GOT3 (cell line): ENCODE measurements around the gene CTDSPL.

Experiments used
- DNase-seq: peaks from one replicate; lab custom pipeline; 2025; ENCODE audit warnings: mixed read lengths; lab: John Stamatoyannopoulos, UW

Gene CTDSPL

DNA sequence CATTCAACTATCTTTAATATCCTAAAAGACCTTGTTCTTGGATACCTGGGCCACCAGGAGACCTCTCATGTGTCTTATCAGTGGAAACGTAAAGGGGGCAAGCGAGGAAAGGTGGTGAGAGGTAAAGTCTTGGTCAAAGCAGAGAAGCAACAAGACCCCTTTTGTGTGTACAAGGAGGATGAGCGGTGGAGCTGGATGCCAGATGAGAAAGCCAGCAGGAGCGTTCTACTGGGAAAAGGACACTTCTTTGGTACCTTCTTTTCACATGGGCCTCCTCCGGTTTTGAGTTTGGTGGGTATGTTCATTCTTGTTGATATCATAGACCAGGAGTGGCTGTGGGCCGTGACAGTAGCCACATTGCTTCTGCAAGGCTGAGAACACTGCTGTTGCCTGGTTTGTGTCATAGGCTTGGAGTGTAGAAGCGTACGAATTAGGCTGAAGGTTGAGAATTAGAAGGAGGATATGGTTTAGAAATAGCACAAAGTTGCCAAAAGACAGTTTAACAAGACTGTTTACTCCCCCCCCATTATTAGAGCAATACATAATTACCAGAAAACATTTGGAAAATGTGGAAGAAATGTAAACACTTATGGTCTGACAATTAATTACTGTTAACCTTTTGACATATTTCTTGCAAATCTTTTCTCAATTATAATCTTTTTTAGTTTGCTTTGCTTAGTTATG is 82.1 kb downstream of the CTDSPL start:
- DNase-seq, result no peak

GRCh38 chr3:37944391-37944842 is 82.7 kb downstream of the CTDSPL start:
- DNase-seq, result no peak

DNA sequence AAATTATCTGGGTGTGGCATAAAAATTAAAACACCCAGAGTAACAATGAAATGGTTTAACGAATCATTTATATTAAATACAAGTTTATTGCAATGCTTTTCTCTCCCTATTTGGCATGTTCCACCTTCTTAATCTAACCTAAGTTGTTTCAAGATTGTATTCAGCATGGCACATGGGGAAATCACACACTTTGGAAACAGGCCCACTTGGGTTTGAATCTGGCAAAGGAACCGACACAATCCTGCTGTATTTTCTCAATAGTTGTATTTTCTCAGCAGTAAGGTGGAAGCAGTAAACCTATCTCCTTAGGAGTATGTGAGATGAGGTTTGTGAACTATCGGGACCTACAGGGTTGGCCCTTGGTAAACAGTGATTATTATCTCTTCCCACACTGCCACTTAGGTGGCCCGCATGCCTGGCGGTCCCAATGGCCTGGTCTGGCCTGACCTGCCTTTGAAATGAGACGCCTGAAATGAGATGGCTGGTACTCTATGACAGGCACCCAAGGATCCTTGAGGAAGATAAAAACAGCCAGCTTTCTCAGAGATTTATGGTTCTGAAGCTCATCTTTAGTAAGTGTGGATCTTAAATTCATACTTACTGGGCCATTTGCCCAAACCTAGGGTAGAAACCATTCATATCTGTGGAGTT is 83.6 kb downstream of the CTDSPL start:
- DNase-seq, result no peak

DNA sequence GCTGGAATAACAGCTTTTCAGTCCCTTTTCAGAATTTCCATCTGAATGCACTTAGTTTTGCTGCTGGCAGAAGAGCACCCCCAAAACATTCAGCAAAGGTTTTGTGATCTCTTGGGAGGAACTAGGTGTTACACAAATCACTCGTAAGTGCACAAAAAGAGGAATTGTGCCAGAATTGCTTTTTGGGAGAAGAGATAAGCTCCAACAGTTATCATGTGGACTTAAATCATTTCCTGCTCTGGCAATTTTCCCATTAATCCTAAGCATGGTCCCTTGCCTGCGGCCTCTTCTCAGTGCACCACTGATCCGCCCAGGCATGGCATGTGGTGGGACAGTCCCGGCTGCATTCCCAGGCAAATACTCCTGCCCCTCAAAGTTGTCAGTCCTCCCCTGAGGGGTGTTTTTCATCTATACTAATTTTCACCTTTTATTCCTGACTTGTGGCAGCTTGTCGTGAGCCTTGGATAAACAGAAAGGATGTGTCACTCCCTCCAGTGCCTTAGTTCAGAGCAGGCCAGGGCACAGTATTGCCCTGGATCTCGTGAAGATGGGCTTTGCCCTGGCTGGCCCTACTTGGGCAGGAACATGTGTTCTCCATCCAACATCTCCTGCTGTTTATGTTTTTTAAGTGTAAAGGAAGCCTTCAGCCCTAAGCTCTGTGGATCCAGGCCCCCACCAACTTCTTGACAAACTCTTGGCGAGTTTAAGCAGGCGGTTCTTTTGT is 84.3 kb downstream of the CTDSPL start:
- no peak for DNase-seq

GRCh38 chr3:37946531-37946889 is 84.8 kb downstream of the CTDSPL start:
- DNase-seq, result no peak

DNA sequence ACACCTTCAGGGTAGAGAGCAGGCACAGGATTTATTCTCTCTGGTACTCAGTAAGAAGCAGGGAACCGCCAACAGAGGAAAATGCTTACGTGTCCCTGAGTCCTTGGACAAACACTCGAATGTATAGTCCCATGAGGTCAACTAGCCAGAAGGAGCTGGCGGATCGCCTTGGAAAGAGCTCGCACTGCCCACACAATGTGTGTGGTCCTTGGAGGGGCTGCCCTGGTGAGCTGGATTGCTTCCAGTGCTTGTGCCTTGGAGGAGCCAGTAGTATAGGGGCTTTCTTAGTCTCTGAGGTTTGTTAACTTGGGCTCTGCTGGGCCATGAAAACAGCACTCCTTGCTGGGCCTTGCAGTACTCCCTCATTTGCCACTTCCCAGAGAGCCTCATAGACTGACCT is 88.2 kb downstream of the CTDSPL start:
- DNase-seq, result no peak

DNA sequence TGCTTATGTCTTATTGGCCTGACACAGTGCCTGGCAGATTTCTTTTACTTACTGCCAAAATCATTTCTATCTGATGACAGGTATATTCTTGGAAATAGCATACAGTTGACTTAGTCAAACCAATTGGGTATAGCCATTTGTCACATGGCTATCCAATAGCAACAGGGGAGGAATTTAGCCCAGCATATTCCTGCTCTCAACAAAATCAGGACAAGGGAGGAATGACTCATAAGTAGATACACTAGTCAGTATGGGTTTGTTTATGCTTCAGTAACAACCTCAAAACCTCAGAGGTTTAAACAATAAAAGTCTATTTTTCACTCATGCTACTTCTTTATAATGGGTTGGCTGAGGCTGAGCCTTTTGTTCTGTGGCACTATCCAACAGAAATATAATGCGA is 90.9 kb downstream of the CTDSPL start:
- DNase-seq, result no peak

DNA sequence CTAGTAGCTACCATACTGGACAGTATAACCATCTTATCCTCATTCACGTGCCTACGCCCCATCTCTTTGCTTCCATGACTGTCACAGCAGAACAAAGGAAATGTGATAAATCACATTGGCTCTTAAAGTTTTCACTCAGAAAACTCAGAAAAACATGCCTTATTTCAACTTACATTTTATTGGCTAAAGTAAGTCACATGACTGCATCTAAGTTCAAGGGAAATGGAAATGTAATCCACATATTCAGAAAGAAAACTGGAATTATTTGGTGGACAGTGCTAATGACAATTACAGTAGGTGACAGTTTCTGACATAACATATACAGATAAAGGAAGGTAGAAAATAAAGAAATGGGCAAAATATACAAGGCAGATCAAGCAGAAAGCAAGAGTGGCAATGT is 91.5 kb downstream of the CTDSPL start:
- DNase-seq, result no peak

GRCh38 chr3:37953707-37954394 is 92.2 kb downstream of the CTDSPL start:
- DNase-seq, result no peak

GRCh38 chr3:37954881-37955280 is 93.2 kb downstream of the CTDSPL start:
- DNase-seq, result no peak

GRCh38 chr3:37955918-37956707 is 94.4 kb downstream of the CTDSPL start:
- no peak for DNase-seq

DNA sequence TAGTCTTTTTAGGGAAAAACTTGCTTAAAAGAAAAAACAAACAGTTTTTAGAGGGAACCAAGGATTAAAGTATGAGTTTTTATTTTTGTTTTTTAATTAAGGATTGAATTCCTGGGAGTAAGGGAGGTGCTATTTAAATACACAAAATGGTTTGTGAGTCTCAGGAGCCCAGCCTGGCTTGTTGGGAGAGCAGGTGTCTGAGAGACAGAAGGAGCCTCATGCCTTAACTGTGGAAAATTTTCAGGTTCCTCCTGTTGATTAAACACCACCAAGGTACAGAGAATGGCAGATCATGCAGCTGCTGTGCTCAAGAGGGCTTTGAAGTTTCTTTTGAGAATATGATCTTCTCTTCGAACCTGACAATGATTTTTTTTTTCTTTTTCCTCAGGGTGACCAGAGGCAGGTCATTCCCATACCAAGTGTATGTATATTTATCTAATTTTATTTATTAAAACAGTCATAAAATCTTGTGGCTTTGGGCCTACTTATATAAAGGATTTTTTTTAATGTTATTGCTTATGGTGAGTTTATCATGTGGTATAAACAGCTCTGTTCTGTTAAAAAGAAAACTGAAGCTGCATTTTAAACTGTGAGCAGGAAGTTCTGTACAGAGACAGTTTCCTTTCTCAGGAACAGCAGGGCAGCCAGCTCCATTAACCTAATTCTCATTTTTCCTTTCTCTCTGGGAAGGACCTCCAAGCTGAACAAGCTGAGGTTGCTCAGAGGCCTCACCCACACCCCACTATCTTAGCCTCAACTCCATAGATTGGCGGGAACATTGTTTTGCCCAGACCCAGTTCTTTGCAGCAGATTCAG is 95.3 kb downstream of the CTDSPL start:
- no peak for DNase-seq

DNA sequence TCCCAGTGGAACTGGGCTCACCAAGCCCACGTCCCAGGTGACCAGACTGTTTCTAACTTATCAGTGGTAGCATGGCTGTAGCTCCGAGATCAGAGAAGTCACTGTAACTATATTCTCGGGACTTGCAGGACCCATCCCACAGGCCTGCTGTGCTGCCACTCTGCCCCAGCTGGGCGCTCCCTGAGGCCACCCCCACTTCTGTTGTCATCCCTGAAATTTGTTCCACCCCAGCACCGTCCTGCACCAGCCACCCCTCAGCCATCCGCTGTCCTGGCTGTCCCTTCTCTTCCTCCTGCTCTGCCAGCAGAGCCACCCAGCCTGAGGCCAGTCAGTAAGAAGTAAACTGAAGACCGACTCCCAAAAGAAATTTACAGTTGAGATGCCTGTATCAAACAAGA is 95.9 kb downstream of the CTDSPL start:
- no peak for DNase-seq

- DNase-seq, result no peak
These were observed 100.1 kb downstream of the CTDSPL start for GRCh38 chr3:37961622-37962431.

DNA sequence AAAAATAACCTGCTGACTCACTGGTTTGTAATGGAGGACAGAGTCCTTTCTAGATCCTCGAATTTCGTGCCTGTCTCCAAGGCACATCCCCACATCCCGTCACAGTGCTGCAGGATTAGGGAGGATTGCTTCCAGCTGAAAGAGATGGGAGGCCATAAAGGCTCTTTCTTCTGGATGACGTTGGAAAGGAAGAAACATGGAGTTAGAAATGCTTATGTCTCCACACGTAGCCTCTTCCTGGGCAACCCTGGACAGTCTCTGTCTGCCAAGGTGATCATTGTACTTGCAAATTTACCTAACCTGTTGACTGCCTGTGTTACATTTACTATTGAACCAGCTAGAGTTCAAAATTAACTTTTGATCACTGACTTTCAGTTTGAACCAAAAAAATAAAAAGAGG is 101.3 kb downstream of the CTDSPL start:
- no peak for DNase-seq

DNA sequence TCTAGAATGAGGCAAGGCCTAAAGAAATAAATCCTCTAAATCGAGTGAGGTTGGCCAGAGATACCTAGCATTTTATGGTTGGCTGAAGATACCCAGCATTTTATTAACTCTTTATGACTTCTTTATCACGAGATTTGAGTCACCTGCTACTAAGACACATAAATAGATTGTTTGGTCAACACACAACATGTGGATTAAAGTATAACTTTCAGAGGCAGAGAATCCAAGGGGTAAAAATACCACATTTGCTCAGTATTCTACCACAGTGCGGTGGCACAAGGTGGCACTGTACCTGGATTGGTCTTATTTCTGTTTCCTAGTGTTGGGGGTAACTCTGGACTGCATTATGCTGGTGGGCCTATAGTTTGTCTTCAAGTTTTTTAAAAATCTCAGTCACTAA is 102.0 kb downstream of the CTDSPL start:
- no peak for DNase-seq

- DNase-seq, result no peak
These were observed 102.5 kb downstream of the CTDSPL start for GRCh38 chr3:37964146-37964545.

DNA sequence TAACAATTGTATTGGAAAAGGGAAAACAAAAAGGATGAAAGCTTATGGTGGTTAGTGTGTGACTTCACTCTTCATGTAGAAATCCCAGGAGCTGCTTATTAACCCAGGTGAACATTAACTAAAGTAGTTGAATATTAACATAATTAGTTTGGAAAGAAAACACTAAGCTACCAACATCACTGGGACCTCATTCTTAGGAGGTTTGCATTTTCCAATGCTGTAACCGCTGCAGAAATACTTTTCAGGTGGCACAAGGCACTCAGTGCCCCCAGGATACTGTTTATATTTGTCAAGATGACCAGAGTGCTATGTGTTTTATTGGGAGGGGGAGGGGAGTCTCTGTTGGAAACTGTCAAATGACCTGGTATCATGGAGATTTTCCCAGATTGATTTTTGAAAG is 103.0 kb downstream of the CTDSPL start:
- no peak for DNase-seq

DNA sequence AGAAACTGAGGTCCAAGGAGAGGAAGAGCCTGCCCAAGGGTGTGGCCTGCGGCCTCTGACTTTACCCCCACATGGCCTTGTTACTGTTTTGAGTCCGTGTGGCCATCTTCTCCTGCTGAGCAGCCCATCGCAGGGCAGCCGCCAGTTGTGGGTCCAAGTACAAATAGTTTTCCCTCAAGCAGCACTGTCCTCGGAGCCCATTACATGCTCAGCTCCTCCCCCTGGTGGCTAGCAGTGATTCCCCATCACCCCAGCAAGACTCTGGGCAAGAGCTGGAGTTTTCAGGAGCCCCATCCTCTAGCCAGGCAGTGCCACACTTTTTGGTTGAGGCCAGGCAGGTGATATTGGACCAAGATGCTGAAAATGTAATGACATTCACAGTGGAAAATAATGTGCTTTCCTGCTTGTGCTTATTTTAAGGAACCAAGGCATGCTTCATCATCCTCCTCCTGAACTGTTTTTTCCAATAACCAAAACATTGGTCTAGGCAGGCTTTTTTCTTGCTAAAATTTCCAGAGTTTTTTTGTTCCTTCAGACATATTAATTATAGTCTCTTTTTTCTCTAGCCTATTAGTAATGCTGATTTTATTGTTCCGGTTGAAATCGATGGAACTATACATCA is 105.7 kb downstream of the CTDSPL start:
- DNase-seq, result no peak

GRCh38 chr3:37968199-37968598 is 106.5 kb downstream of the CTDSPL start:
- DNase-seq, result no peak
